ENCODE results near the gene CACNA2D4. TPM values are rescaled to one million over a fixed set of nuclear protein-coding genes. Genes with fewer than 3 reads are reported as not detected.

Gene CACNA2D4
- polyA plus RNA-seq, 3 donors, result 1.8 to 2.4 (median 2.3) TPM

- DNase-seq (ENCODE audit: low read depth in 3 of 3, low spot score in 2 of 3), result no peak
Measured at GRCh38 chr12:1794440-1795090, 123.9 kb downstream of the CACNA2D4 start.

DNA sequence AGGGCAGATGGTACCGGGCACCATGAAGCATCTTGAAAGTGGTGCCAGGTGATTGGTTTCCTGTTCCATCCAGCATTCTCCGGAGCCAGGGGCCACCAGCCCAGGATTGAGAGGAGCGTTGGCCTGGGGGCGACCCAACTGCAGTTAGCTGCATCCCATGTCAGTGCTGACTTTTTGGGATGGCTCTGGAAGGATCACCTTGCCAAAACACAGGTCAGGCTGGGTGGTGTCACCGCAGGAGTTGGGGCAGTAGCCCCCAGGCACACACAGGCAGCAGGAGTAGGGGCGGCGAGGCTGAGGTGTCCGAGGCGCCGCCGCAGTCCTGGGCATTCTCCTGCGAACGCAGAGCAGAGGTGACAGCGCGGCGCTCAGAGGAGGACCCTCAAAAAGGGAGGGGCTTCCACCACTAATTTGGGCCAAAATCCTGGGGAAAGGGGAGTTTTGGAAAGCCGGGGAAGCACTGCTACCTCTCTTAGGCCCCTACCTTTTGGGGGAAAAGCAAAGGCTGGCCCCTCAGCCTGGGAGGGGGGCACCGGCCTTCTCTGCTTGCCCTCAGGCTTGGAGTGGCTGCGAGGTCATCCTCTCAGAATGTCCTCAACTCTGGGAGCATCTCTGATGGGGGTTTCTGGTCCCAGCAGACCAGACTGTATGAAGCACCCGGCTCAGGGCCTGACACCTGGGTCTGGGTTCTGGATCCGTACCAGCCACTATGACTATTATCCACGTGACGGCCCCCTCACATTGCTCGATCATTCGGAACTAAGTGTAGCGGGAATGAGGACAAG is 124.8 kb downstream of the CACNA2D4 start:
- no peak for DNase-seq (ENCODE audit: low read depth in 3 of 3, low spot score in 2 of 3)

GRCh38 chr12:1792406-1792805 is 126.0 kb downstream of the CACNA2D4 start:
- no peak for DNase-seq (ENCODE audit: low read depth in 3 of 3, low spot score in 2 of 3)

- no peak for DNase-seq (ENCODE audit: low read depth in 3 of 3, low spot score in 2 of 3)
Measured at GRCh38 chr12:1791104-1791841, 127.2 kb downstream of the CACNA2D4 start.

DNA sequence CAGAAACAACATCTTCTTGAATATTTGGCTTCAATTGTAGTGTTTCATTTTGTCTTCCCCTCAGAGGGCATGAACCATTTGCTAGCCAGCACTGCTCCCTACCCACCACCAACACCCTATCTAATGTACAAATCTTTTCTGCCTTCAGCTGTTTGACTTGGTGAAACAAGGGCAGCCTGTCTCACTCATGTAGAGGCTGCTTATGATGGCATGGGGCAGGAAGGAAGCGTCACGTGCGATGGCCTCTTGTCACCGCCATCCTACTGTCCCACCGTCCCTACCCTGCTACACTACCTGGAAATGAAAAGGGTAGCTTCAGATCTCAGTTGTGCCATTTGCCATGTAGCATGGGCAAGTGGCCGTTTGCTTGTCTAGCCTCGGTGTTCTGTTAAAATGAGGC is 128.0 kb downstream of the CACNA2D4 start:
- no peak for DNase-seq (ENCODE audit: low read depth in 3 of 3, low spot score in 2 of 3)

DNA sequence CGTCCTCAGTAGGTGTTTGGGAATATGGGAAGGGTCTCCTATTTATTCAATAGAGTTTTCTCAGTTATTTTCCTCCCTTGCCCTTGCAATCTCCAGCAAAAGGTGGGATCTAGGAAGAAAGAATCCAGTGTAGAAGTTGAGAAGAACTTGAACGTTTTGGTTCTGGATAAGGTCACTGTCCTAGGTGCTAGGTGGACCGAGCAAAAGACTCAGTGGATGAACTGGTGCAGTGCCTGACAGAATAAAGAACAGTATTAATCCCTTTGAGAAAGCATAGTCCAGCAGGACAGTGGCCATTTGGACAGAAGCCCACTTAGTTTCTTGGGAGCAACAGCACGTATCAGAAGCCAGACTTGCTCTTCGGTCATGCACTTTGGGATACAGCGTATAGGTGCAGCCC is 130.7 kb downstream of the CACNA2D4 start:
- DNase-seq (ENCODE audit: low read depth in 3 of 3, low spot score in 2 of 3), result no peak

GRCh38 chr12:1782215-1782614 is 136.2 kb downstream of the CACNA2D4 start:
- no peak for DNase-seq (ENCODE audit: low read depth in 3 of 3, low spot score in 2 of 3)

GRCh38 chr12:1781772-1782171 is 136.7 kb downstream of the CACNA2D4 start:
- no peak for DNase-seq (ENCODE audit: low read depth in 3 of 3, low spot score in 2 of 3)

GRCh38 chr12:1779783-1780182 is 138.7 kb downstream of the CACNA2D4 start:
- no peak for DNase-seq (ENCODE audit: low read depth in 3 of 3, low spot score in 2 of 3)

- no peak for DNase-seq (ENCODE audit: low read depth in 3 of 3, low spot score in 2 of 3)
Measured at GRCh38 chr12:1778911-1779310, 139.5 kb downstream of the CACNA2D4 start.

- DNase-seq (ENCODE audit: low read depth in 3 of 3, low spot score in 2 of 3), result no peak
Measured at GRCh38 chr12:1777798-1778197, 140.7 kb downstream of the CACNA2D4 start.

DNA sequence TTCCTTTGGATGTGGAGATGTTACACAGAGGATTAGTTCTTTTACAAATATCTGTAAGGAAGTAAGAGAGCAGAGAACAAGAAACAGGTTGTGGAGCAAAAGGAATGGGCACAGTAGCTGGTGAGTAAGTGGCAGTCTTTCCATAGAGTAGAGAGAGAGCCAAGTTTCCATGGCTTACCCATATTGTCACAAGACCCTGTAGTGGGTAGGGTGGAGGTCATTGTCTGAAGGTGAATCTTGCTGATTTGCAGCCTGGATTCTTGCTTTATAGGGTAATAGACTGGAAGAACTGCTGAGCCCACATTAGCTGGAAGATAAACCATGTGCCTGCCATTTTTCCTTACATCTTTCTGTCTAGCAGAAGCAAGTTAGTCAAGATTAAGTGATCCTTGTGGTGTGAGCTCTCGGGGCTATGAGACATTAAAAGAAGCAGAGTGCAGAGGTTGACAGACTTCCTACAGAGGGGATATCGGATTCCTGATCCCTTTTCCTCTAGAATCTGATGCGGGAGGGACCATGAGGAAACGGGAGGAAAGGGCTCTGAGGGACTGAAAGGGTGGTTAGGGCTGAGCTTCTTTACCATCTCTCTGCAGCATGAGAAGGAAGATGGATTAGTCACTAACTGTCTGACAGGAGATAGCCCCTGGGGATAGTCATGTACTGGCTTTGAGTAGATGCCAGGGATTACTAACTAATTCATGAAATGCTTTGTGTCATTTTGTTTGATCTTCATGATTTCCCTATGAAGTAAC is 142.1 kb downstream of the CACNA2D4 start:
- no peak for DNase-seq (ENCODE audit: low read depth in 3 of 3, low spot score in 2 of 3)

DNA sequence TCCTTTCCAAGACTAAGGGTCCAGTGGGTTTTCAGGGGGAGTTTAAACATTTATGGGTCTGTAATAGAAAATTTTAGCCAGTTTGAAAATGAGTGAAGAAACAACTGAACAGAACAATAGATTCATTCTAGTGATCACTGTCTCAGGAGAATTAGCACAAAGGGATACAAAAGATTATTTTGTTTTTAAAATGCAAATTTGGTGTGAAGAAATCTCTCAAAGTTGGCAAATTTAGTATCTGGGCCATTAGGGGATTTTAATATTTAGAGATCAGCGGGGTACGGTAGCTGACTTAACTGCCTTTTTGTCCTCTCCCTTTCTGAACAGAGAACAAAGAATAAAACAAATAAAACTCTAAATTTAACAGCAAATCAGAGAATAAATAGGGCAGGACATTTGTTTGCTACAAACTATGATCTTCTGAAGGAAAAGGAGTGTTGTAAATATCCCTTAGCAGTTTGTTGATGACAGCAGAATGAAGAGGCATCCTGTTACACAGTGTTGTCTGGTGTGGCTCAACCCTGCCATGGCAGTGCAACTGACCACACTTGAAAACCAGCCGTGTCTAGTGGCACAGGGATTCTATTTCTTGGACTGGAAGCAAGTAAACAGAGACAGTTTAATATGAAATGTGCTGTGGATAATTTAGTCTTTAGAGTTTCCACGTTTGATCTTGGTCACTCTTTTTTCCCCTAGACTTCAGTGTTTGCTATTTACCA is 144.4 kb downstream of the CACNA2D4 start:
- DNase-seq (ENCODE audit: low read depth in 3 of 3, low spot score in 2 of 3), result no peak

DNA sequence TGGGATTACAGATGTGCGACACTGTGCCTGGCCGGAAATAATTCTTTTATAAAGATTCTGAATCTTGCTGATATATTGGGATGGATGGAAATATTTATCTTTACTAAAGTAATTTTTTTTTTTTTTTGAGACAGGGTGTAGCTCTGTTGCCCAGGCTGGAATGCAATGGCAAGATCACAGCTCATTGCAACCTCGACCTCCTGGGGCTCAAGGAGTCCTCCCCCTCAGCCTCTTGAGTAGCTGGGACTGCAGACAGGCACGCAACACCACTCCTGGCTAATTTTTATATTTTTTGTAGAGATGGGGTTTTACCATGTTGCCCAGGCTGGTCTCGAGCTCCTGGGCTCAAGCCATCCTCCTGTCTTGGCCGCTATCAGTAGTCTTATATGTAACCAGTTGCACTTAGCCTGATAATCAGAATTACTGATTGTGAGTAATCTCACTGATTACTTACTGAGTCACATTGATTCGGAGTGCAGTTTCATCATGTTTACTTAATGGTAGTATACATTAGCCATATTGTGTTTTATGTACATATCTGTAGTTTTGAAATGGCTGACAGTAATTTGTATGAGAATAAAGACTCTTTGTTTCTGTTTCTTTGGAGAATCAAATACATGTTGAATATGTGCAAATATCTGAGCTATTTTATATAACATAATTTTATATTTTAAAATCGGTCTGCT is 148.5 kb downstream of the CACNA2D4 start:
- no peak for DNase-seq (ENCODE audit: low read depth in 3 of 3, low spot score in 2 of 3)

GRCh38 chr12:1768615-1769014 is 149.8 kb downstream of the CACNA2D4 start:
- no peak for DNase-seq (ENCODE audit: low read depth in 3 of 3, low spot score in 2 of 3)

DNA sequence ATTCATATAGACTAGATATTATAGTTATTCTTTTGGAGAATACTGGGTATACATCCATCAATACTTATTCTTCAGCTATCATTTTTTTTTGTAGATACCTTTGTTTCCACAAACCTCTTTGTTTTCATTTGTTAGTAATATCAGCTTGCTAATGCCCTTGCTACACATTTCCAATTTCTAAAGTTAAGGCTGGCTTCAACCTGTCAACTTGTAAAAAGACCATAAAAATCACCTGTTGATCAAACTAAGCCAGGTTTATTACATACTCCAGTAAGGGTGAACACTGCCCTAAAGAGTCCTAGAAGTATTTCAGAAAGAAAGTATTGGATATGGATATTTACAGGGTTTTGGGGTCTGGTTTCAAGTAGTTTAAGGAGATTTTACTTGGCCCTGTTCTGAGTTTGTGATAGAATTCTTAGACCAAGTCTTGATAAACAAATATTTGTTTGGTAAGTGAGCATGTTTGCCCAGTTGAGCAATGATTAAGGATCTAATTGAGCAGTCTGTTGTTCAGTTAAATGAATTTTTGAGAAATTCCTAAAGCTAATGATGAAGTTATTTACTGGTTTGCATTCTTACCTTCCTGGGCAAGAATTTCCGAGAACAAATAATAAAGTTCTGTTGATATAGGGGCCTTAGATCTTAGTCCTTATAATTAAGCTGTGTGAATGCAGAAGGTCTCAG is 150.9 kb downstream of the CACNA2D4 start:
- no peak for DNase-seq (ENCODE audit: low read depth in 3 of 3, low spot score in 2 of 3)

DNA sequence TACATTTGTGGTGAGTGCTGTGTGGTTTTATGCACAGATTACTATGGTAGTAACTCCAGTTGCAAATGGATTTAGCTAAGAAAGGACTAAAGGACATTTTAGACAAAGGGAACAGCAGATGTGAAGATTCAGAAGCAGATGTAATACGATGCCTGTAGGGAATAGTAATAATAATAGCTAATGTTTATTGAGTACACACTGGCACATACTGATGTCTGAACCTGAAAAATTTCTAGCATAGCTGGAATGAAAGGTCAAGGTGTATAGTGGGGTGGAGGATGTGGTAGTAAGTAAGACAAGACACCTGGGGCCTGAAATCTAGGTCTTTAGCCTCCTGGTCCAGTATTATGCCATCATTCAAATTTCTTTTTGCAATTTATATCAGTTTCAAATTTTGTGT is 152.3 kb downstream of the CACNA2D4 start:
- no peak for DNase-seq (ENCODE audit: low read depth in 3 of 3, low spot score in 2 of 3)

DNA sequence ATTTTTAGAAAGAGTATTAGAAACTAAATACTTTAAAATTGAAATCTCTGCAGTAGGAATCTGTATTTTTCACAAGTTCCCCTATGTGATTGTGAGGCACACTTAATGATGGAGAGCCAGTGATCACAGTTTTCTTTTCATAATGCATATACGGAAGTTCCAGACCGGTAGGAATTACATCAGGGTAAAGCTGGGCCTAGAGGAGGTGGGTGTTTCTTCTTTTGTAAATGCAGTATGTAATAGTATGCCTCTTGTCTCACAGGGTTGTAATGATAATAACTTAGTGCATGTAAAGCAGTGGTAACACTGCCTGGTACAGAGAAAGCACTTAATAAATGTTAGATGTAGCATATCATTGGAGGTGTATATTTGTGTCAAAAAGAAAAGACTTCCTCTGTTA is 155.3 kb downstream of the CACNA2D4 start:
- no peak for DNase-seq (ENCODE audit: low read depth in 3 of 3, low spot score in 2 of 3)

DNA sequence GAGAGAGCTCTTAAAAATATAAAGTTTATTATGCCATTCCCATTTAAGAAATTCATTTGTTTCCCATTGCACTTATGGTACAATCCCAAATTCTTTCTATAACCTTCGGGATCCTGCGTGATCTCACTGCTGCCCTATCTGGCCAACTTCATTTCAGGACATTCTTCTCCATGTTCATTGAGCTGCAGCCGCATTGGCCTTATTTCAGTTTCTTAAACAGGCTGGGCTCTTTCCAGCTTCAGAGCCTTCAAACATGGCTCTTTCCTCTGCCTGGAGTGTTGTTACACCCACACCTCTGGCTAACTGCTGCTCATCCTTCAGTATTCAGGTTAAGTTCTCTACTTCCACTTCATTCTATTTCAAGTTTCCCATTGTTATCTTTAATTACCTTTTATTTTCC is 156.6 kb downstream of the CACNA2D4 start:
- DNase-seq (ENCODE audit: low read depth in 3 of 3, low spot score in 2 of 3), result no peak
